Right lung (tissue), 5 donors: ENCODE results near the gene RTN4. TPM values are rescaled to one million over a fixed set of nuclear protein-coding genes. Genes with fewer than 3 reads are reported as not detected.

Source experiments
- DNase-seq, 2 donors: peaks; one replicate each; pipeline ENCODE4 v3.0.0-alpha.2; 2013
- polyA plus RNA-seq, 5 donors: library from polyadenylated mRNA; unstranded; fragments of 120-200 nt; gene quantifications; one replicate each; pipeline versions ENCODE4 v1.2.1 to v1.2.3, GENCODE V29; 2013; ENCODE audit warnings: inconsistent platforms in 1 of 5, low replicate concordance in 1 of 5; ENCODE audit not compliant: insufficient read length in 5 of 5, insufficient read depth in 1 of 5

Gene RTN4
- polyA plus RNA-seq, 5 donors, result 175 to 207 (median 195) TPM

DNA sequence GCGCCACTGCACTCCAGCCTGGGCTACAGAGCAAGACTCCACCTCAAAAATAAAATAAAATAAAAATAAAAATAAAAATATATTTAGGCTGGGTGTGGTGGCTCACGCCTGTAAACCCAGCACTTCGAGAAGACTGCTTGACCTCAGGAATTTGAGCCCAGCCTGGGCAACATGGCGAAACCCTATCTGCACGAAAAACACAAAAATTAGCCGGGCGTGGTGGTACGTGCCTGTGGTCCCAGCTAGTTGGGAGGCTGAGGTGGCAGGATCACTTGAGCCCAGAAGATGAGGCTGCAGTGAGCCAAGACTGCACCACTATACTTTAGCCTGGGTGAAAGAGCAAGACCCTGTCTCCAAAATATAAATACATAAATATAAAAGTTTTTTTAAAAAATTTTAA is 6.4 kb downstream of the RTN4 start:
- no peak for DNase-seq

DNA sequence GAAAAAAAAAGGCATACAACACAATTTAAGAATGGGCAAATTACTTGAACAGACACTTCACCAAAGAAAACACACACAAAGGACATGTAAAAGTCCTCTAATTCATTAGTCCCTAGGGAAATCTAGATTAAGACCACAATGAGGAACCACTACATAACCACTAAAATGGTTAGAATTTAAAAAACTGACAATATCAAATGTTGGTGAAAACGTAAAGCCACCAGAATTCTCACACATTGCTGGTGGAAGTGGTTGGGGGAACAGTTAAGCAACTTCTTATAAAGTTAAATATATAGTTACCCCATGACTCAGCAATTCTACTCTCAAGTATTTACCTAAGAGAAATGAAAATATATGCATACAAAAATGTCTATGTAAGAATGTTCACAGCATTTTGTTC is 11.8 kb downstream of the RTN4 start:
- DNase-seq, result no peak

DNA sequence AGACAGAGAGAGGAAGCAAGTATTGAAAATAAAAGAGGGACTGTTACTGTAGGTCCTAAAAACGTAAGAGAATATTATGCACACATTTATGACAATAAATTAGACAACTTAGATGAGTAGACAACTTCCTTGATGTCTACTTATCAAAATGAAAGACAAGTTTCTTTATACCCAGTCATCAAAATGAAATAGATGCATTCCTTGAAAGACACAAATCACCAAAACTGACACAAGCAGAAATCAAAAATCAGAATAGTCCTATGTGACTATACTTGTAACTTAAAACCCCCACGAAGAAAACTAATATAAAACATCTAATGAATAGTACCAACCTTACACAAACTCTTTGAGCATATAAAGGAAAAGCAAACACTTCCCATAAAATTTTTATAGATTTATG is 14.5 kb downstream of the RTN4 start:
- no peak for DNase-seq

DNA sequence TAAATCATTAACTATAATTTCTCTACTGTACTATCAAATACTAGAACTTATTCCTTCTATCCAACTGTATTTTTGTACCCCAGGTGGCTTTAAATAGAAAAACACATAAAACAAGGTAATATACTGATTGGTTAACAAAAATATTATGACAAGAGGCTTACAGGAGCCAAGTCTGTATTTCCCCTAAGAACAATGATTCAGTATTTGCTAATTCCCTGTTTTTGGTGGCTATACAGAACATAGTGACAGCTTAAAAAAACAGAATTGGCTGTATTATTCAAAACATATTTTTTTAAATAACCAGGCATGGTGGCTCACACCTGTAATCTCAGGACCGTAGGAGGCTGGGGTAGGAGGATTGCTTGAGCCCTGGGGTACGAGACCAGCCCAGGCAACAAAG is 16.3 kb downstream of the RTN4 start:
- no peak for DNase-seq

DNA sequence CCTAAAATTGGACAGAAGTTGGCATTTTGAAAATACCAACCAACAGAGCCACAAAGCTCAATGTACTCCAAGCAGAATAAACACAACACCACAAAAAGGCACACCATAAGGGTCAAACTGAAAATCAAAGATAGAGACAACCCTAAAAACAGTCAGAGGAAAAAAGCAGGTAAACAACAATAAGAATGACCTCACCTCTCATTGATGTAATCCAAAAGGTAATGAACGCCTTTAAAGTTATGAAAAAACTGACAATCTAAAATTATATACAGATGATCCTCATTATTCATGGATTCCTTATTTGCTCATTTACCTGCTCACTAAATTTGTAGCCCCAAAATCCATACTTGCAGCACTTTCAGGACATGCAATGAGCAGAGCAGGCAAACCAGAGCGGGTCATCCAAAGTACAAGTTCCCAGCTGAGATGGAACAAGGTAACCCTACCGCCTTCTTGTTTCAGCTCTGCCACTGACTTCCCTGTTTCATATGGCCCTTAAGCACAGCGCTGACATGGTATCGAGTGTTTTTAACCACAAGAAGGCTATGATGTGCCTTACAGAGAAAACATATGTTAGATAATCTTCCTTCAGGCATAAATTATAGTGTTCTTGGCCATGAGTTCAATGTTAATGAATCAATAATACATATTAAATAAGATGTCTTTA is 17.0 kb downstream of the RTN4 start:
- no peak for DNase-seq

DNA sequence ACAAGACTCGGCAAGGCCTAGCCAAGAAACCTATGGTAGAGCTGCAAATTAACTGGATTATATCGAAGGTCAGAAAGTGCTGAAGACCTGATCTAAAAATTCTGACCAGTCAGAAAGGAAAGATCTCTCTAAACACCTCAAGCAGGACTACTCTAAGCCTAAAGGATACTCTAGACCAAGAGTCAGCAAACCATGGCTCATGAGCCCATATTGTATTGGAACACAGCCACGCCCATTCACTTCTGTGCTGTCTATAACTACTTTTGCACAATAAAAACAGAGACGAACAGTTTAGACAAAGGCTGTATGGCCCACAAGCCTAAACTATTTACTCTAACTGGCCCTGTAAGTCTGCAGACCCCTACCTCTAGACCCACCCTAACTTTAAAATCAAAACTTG is 18.7 kb downstream of the RTN4 start:
- no peak for DNase-seq

DNA sequence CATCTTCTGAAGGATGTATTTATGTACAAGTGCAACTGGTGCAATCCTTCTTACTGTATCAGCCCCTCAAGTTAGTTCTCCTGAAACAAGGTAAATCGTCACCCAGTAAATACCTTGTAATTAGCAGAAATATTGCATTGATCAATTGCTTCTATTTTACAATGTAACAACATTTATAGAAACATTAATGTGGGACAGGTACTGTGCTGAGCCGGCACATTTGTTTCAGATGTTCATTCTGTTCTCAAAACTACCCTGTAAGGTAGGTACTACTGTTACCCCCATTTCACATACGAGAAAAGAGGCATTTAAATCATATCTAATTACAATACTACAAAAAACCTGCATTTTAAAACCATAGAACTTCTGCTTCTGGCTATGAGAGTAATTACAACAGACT is 19.5 kb downstream of the RTN4 start:
- no peak for DNase-seq

DNA sequence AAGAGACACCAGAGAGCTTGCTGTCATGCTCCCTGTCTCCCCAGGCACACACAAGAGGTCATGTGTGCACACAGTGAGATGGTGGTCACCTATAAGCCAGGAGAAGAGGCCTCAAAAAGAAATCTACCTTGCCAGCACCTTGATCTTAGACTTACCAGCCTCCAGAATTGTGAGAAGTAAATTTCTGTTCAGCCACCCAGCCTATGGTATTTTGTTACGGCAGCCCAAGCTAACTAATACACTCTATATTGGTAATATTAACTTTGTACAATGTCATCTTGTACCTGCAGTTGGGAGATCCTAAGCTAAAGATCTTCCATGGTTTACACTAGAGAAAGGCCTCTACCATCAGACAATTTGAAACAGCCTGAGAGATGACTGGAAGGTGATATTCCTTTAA is 21.2 kb downstream of the RTN4 start:
- no peak for DNase-seq

DNA sequence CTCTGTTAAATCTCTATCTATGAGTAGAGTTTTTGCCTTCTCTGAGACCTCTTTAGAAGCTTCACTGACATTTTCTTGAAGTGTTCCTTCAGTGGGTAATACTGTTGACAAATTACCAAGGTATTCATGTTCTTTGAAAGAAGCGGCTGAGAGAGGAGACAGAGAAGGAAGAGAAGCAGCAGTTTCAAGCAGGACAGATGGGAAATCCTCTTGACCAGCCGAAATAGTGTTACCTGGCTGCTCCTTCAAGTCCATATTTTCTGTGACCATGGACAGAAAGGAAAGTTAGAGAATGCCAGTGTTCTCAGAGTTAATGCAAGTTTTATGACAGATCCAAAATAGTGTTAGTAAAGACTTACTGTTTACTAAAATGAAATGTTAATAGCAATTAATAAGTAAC is 23.0 kb downstream of the RTN4 start:
- no peak for DNase-seq

DNA sequence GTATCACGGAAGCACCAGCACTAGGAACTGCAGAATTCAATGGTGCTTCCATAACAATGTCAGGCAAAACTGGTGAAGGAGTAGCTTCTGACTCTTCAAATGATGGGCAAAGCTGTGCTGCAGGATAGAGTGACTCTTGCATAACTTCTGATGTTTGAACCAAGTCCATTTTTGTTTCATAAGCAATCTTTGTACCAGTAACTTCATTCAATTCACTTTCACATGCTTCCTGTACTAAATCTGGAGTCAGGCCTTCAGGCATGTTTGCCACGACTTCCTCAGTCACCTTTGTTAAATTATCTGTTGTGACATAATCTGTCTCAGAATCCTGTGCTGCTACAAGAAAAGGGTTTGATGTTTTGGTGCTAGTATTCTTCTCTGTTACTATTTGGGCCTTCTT is 24.0 kb downstream of the RTN4 start:
- no peak for DNase-seq

DNA sequence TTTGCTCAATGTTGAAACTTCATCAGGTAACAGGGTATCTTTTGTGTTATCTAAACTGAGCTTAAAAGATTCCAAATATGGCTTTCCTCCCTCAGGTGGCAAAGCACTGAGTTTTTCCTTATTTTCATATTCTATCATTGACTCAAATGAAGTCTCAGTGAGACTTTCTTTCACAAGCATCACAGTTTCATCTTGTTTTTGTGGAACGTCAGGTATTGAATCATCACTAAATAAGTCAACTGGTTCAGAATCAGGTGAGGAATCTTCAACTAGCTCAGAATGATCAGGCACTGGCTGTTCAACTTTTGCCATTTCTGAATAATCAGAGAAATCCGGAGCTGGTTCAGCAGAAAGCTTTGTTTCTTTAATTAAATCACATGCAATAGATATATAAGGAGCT is 24.6 kb downstream of the RTN4 start:
- no peak for DNase-seq

DNA sequence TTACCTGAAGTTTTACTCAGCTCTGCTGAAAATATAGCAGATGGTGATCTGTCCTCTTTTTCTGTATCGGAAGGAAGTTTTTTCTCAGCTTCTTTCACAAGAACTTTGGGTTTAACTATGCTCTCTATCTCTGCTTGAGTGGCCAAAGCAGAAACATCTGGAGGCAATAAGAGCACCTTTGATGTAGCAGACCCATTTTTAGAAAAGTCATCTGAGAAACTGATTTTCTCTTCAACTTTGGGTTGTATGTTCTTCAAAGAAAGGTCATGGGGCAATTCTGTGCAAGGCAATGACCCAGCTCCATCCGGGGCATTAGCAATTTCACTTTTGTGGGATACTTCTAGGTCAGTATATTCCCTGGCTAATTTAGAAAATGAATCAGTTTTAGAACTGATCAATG is 25.2 kb downstream of the RTN4 start:
- DNase-seq, result no peak

DNA sequence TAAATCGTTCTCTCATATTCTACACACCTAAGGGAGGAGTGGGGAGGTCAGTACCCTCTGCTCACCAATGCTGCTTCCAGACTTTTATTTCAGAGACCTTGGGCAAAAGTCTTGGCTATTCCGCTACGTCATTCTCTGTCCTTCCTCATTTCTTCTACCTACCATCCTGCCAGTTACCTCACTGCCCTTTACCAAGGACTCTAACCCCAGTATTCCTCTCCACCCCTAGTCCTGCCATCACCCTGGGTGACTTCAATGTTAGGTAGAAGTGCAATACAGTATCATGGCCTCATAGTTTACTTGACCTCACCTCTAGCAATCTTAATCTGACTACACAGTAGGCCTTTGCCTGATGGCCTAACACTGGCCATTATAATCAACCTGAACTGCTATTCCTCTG is 27.8 kb downstream of the RTN4 start:
- DNase-seq, result no peak

DNA sequence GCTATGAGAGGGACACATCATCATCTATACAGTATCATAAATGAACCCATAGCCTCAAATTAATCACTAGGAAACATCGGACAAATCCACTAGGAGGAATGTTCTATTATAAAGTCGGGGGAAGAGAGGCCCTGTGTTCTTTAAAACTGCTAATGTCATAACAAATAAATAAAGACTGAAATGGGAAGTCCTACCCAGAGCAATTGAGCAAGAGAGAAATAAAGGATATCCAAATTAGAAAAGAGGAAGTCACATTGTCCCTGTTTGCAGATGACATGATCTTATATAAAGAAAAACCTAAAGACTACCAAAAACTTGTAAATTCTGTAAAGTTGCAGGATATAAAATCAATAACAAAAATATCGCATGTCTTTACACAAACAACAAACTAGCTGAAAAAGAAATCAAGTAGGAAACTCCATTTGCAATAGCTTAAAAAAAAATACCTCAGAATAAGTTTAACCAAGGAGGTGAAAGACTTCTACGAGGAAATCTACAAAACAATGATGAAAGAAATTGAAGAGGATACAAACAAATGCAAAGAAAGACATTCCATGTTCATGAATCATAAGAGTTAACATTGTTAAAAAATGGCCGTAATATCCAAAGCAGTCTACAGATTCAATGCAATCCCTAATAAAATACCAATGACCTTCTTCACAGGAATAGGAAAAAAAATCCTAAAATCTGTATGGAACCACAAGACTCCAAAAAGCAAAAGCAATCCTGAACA is 30.6 kb downstream of the RTN4 start:
- DNase-seq, result no peak

DNA sequence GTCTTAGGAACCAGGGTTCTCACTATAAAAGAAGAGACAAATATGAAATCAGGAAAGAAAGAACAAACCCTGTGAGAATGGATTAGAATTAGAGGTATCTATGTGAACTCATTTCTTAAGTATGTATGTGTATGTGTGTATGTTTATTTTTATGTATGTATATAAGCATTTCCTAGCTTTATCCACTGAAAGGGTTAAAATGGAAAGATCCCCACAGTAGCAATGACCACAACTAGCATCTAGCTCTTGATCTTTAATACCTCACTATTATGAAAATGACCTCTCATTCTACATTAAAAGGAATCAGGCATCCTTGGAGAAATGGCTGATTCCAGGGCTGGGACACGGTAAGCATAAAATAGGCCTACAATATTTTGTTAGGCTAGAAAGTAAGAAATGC is 31.6 kb downstream of the RTN4 start:
- DNase-seq, result no peak

DNA sequence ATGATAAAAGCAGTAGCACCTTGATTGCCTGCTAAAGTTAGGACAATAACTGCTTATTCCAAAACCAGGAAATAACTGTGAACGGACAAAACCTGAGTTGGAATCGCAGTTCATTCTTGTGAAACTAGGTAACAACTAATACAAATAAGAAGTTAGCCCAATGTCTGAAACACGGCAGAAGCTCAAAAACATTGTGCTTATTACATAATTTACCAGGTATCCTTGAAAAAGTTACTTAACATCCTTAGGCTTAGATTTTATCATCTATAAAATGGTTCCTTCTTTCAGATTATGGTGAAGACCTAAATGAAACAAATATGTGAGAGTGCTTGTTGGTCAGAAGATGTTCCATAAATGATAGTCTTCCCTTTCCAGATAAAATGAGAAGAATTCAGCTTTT is 32.4 kb downstream of the RTN4 start:
- no peak for DNase-seq

DNA sequence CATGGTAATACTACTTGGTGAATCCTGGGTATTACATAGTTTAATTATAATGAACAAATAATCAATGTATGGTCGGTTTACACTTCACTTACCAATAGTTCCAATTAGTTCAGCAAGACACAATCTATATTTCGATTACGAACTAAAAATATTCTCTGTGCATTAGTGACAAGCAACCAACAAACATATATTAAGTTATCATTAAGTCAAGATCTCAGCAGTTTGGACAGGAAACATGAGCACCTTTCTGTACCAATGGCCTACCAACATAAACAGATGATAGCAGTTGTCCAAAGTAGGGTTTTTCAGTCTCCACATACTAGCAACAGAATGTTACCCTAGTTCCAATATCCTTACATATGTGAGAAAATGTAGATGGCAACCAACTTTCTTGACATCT is 32.8 kb downstream of the RTN4 start:
- DNase-seq, result no peak

DNA sequence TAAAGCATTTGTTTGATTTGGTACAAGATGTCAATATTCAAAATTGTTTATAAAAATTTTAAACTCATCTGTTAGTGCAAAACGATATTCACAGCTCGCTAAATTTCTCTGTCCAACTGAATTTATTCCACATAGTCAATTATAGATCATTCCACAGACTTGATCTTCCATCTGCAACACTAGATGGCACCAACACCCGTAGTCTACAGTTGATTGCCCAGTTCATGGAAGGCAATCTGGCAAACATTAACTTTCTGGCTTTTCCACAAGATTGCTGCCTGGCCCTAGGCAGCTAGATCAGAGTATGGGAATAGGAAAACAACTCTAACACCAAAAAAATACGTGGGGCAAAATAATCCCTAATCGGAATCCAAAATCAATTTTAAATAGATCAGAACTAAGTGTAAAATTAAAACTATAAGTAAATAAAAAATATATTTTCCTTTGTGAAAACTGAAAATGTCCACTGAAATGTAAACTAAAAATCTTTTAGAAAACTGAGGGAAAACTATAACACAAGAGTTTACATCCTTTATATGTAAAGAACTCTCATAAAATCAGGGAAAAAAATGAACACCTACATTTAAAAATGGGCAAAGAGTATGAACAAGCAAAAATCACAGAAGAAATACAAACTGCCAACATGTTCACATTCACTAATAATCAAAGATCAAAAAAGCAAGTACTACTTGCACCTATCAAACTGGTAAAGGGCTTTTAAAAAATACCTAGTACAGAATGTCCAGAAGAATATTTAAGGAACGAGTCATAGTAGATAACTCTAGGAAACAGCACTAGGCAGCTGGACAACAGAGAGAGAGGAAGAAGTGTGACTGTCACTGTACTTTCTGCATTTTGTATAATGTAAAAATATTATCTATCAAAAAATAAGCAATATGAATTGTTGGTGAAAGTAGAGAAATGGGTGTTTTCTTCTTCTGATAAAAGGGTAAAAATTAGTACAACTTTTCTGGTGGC is 35.0 kb downstream of the RTN4 start:
- DNase-seq, result peak; percentile 44 to 46

DNA sequence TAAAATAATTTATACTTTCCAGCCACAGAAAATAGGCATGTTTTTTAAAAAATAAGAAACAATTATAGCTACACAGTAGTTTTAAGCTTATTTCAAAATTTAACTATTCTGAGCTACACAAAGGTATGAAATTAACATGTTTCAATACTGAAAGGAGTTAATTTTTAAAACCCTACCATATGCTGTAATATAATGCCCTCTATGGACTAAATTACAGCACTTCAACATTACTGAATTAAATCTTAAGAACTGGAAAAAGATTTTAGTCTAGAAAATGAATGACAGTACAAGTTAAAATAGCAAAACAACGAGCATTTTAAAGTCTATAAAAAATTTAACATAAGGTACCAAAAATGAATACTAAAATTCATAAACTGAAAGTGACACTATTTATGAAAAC is 36.3 kb downstream of the RTN4 start:
- DNase-seq, result no peak

DNA sequence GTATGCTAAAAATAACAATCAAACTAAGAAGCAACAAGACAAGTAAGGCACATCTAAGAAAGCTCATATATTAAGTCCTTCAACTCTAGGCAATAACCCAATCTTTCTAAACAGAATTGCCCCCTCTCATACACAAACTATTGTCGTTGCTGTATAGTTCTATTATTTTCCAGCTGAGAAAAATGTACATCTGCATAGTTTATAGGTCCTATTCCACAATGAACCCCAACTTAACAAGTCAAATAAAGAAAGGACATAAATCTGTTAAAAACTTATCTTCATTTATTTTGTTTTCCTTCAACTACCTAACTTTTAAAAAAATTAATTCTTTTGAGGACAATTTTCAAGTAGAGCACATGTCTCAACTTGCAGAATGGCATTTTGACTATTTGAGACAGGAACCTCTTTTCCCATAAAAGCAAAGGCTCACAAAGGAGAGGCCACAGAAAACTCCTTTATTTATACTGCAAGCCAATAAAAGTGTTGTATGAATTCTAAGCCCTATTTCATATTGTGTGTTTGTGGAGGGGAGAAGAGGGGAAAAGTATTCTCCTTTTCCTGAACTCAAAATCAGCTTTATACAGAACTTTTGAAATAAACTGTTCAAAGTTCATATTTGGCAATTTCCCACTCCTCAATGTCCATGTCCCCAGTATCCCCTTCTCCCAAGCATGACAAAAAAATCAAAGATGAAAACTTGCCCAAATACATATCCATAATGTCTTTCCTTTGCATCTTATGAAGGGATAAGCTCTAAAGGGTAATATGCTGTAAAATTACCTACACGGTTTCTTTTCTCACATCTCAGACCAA is 37.4 kb downstream of the RTN4 start:
- DNase-seq, result no peak

DNA sequence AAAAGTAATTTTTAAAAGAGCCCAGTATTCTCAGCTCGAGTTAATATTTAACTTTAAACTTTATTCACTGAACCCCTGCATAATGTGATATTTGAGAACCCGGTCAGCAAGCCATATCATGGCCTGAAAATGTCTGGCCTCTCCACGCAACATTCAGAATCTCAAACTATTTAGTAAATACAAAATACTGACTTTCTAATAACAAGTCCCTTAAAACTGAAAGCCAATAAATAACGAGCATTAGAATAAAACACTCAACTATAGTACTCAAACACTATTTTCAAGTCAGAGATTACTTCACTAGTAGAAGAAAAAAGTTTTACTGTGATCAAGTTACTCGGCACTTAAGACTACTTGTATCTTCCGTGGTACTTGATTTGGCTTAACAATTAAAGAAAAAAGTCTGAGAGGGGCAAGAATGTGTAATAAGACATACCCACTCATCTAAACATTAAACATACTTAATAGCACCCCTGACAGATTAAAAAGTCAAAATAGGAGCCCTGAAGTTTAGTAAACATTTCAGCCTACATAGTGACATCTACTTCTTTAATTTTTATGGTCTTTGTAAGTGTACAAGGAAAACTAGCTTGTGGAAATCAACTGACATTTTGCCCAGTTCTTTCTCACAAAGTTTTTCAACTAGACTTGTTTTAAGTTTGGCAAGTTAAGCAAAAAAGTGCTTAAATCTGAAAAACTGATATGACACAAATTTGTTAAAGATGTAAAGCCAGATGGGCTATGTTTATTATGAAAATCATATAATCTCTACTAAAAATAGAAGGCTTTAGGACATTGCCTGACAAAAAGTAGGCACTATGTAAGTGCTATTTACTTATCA is 38.2 kb downstream of the RTN4 start:
- peak; percentile 18 to 23 for DNase-seq
